ENCODE measurements around the gene TXNDC16.

Gene TXNDC16

DNA sequence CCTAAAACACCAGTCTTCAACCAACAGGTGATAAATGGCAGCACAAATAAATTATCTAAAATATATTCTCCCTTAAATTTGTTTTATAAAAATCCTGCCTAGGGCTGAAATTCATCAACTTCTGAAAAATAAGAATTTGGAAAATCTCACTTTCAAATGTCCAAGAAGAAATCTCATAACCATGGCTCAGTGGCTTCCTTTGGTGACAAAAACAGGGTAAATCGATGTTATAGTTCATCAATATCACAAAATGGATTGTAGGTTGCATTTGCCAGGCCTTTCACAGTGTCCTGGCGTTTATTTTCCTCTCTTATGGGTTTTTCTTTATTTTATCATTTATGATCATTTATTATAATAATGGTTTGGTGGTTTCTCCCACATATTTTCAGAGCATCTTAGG lies 135.2 kb downstream of the TXNDC16 start:
- Histone ChIP-seq H3K27me3 (no peaks in the 10 kb centered on the region), H3K36me3 (no peaks in the 10 kb centered on the region), H3K9me3 (no peaks in the 10 kb centered on the region), H3K4me1 (ENCODE audit: control insufficient read depth in 1 of 2, insufficient read depth in 1 of 2, low read depth in 1 of 2, low read length in 1 of 2) (no peaks in the 10 kb centered on the region), H3K27ac (no peak overlapping the region), H3K4me3 (ENCODE audit: low read depth in 1 of 2, low read length in 1 of 2) (no peak overlapping the region)
- TF ChIP-seq, protein P1, sequence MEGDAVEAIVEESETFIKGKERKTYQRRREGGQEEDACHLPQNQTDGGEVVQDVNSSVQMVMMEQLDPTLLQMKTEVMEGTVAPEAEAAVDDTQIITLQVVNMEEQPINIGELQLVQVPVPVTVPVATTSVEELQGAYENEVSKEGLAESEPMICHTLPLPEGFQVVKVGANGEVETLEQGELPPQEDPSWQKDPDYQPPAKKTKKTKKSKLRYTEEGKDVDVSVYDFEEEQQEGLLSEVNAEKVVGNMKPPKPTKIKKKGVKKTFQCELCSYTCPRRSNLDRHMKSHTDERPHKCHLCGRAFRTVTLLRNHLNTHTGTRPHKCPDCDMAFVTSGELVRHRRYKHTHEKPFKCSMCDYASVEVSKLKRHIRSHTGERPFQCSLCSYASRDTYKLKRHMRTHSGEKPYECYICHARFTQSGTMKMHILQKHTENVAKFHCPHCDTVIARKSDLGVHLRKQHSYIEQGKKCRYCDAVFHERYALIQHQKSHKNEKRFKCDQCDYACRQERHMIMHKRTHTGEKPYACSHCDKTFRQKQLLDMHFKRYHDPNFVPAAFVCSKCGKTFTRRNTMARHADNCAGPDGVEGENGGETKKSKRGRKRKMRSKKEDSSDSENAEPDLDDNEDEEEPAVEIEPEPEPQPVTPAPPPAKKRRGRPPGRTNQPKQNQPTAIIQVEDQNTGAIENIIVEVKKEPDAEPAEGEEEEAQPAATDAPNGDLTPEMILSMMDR (IDR thresholded peaks at IDR 0.05) = no peak

DNA sequence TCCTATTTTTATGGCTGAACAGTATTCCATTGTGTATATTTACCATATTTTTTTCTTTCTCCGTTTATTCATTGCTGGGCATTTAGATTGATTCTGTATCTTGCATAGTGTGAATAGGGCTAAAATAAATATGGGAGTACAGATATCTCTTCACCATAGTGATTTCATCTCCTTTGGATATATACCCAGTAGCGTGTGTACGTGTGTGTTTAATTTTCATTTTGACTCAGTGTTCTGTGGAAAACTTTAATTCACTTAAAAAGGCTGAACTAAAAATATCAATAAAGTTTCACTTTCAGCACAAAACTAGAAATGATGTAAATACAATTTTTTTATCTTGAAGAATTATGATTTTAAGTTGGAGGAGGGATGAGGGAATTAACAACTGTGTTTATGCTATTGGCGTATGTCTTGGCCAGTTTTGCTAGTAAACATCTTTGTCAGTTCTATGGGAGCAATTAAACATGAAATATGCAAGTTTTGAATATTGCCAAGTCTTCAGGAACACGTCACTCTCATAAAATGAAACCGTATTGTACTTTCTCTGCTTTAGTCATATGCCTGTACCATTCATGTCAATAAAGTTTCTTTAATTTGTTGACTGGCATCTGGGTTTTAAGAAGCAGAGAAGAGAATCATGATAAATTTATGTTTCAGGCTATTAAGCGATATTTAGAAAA lies 138.4 kb downstream of the TXNDC16 start:
- TF ChIP-seq, protein P1 (IDR thresholded peaks at IDR 0.05) = no peak
- no peak overlapping the region for H3K4me3 ChIP-seq (ENCODE audit: low read depth in 1 of 2, low read length in 1 of 2)
- no peaks in the 10 kb centered on the region for H3K27me3 ChIP-seq
- no peaks in the 10 kb centered on the region for H3K9me3 ChIP-seq
- H3K4me1 ChIP-seq (ENCODE audit: control insufficient read depth in 1 of 2, insufficient read depth in 1 of 2, low read depth in 1 of 2, low read length in 1 of 2) = no peaks in the 10 kb centered on the region
- H3K36me3 ChIP-seq = no peaks in the 10 kb centered on the region
- no peak overlapping the region for H3K27ac ChIP-seq

DNA sequence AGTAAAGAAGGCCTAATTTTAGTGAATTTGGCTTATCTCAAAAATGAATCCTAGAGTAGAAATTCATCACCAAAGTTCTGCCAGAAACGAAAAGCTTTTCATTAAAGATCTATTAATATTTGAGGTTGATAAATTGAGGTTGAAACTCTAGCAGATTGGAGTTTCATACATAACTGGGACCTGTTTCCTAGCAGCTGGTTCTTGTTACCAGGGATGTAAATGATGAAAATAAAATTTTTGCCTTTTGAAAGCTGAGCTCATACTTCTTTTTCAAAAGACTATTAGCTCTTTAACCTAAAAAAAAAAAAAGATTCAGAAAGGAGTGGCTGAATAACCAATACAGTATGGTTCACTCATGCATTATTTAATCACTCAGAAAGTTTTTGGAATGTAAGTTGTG lies 139.9 kb downstream of the TXNDC16 start:
- Histone ChIP-seq H3K4me1 (ENCODE audit: control insufficient read depth in 1 of 2, insufficient read depth in 1 of 2, low read depth in 1 of 2, low read length in 1 of 2) (no peaks in the 10 kb centered on the region), H3K9me3 (no peaks in the 10 kb centered on the region), H3K36me3 (no peaks in the 10 kb centered on the region), H3K4me3 (ENCODE audit: low read depth in 1 of 2, low read length in 1 of 2) (no peak overlapping the region), H3K27ac (no peak overlapping the region), H3K27me3 (no peaks in the 10 kb centered on the region)
- TF ChIP-seq, protein P1 (IDR thresholded peaks at IDR 0.05) = no peak

DNA sequence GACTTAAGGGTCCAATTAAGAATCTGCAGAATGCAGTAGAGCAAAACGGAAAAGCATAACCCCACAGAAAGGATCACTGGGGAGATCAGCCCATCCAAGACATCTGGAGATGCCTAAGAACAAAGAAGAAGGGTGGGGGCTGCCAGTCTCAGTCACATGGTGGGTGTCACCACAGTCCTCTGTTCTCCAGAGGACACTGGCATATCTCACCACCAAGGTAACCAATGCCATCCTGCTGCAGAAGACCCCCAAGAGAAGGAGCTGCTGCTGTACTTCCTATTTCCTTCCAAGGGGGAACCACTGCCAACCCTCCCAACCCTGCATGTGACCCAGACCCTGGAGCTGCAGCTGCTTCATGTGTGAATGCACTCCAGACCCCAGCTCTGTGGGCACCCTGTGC lies 147.0 kb downstream of the TXNDC16 start:
- Histone ChIP-seq H3K27me3 (no peaks in the 10 kb centered on the region), H3K27ac (no peak overlapping the region), H3K4me1 (ENCODE audit: control insufficient read depth in 1 of 2, insufficient read depth in 1 of 2, low read depth in 1 of 2, low read length in 1 of 2) (peaks cover 17 to 23% of the 10 kb centered on the region in 2 experiments), H3K9me3 (no peaks in the 10 kb centered on the region), H3K36me3 (no peaks in the 10 kb centered on the region), H3K4me3 (ENCODE audit: low read depth in 1 of 2, low read length in 1 of 2) (no peak overlapping the region)
- TF ChIP-seq, protein P1 (IDR thresholded peaks at IDR 0.05) = no peak

DNA sequence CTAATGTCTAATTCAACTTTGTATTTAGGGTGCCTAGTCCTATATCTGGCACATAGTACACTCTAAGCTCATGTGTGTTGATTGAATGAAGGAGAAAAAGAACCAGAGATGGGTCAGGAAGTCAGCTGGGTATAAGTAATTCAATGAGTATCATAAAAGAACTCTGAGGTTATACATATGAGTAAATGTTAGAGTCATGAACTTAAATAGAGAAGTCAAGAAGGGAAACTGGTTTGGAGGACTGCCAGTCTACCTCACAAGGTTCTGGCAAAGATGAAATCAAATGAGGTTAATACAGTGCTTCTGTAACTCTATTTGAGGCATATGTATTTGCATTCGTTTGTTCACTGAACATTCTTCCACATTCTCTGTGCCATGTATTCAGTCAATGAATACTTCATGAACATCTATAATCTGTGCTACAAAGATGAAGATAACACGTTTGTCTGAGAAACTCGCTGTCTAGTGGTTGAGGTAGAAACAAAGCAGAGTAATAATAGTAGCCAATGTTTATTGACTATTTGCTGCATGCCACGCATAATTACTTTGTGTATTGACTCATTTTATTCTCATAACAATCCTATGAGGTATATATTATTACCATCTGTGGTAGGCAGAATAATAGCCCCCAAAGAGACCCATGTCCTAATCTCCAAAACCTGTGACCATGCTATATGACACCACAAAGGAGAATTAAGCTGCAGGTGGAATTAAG lies 149.3 kb downstream of the TXNDC16 start:
- no peak overlapping the region for H3K27ac ChIP-seq
- peaks cover 24 to 29% of the 10 kb centered on the region in 2 experiments for H3K4me1 ChIP-seq (ENCODE audit: control insufficient read depth in 1 of 2, insufficient read depth in 1 of 2, low read depth in 1 of 2, low read length in 1 of 2)
- H3K27me3 ChIP-seq = no peaks in the 10 kb centered on the region
- H3K4me3 ChIP-seq (ENCODE audit: low read depth in 1 of 2, low read length in 1 of 2) = no peak overlapping the region
- TF ChIP-seq, protein P1 (IDR thresholded peaks at IDR 0.05) = no peak
- no peaks in the 10 kb centered on the region for H3K36me3 ChIP-seq
- H3K9me3 ChIP-seq = no peaks in the 10 kb centered on the region
